Activated CD8-positive, alpha-beta memory T cell treated with anti-CD3 and anti-CD28 coated beads for 1 hour (primary cell): Measurements from ENCODE around the gene AFTPH.

Source experiments
- DNase-seq, 2 donors: peaks; one replicate each; pipeline ENCODE4 v3.0.0-alpha.2; 2020; ENCODE audit warnings: low read depth in 1 of 2; ENCODE audit errors: extremely low read depth in 1 of 2

Gene AFTPH

DNA sequence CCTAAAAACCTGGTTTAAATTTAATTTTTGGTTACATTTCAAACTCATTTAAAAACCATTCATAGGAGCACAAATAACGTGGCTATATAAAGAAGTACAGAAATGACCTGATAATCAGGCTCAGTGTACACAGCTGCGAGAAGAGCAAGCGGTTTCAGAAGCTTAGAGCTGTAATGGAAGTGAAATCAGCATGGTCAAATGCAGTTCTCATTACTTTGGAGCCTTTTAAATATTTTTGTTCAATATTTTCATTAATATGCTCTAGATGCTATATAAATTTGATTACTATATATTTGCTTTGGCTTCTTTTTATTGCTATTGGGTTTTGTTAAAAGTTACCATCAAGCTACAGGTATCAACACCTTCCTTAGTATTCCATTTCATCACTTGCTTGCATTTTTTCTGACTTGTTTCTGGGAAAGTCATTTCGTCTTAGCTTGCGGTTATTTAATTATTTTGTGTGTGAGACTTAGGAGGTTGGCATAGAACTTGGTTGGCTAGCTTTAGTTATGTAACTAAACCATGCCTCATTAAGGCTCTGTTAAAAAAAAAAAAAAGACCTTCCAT is 58.7 kb downstream of the AFTPH start:
- DNase-seq, result no peak

DNA sequence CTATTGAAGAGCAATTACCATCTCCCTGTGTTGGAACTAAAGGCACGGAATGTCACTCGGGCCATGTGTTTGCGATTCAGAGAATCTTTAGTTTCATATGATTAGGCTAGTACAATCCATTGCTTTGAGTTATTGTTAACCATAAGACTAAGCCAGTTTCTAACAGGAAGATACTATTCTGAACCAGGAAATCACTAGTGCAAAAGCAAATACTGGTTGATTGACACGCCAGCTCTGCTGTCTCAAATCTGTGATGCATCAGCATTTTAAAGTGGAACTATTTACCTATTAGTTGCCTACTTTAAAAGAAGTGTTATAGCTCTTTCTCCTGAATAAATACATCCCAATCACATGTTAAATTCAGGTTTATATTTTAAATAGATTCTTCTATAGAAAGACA is 61.9 kb downstream of the AFTPH start:
- DNase-seq, result no peak

DNA sequence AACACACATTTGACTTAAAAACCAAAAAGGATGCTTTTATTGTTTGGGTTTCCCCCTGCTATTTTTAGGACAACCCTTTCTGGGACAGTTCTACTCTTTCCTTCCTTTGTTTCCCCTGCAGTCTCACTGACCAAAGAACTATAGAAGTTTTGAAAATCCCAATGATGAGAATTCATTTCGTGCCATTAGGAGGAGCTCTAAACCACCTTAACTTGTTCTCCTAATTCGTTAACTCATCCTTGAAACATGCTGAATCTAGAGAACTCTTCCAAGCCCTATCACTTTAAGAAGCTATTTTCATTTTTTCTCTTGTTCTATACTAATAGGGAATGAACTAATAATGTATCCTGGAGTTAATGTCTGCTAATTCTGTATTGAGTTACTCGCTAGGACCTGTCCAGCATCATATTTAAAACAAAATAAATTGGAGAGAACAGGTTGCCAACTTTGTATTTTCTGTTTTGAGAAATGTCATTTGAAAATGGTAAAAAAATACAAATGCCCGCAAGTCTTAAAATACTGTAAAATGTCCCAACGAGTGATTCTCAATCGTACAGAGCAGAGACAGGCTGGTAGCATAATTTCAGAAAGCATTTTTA is 62.9 kb downstream of the AFTPH start:
- DNase-seq, result no peak

- no peak for DNase-seq
Measured at GRCh38 chr2:64587561-64587960, 63.4 kb downstream of the AFTPH start.

- DNase-seq, result no peak
Measured at GRCh38 chr2:64591188-64591587, 67.1 kb downstream of the AFTPH start.

DNA sequence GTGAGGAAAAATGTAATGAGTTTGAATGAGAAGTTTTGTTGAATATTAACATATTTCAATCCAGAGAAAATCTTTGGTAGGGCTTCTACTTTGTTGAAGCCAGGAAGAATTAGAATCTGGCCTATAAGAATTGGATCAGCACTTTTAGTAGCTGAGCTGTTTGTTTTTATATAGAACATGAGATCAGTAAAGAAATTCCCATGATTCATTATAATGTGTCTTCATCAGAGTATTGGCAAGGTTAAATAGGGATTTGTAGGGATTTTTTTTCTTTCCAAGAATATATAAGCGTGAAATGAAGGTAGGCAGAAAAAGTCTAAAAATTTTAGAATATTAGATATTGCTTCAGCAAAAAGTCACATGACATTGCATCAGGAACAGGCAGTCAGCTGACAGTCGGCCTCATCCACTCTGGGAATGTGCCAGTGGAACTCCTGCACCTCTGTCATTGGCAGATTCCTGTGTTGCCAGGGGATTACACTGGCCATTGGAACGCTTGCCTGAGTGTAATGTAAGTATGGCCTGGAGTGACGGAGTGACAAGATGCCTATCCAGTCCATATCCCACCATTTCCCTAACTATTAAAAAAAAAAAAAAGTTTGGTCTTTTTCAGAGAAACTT is 69.0 kb downstream of the AFTPH start:
- no peak for DNase-seq

DNA sequence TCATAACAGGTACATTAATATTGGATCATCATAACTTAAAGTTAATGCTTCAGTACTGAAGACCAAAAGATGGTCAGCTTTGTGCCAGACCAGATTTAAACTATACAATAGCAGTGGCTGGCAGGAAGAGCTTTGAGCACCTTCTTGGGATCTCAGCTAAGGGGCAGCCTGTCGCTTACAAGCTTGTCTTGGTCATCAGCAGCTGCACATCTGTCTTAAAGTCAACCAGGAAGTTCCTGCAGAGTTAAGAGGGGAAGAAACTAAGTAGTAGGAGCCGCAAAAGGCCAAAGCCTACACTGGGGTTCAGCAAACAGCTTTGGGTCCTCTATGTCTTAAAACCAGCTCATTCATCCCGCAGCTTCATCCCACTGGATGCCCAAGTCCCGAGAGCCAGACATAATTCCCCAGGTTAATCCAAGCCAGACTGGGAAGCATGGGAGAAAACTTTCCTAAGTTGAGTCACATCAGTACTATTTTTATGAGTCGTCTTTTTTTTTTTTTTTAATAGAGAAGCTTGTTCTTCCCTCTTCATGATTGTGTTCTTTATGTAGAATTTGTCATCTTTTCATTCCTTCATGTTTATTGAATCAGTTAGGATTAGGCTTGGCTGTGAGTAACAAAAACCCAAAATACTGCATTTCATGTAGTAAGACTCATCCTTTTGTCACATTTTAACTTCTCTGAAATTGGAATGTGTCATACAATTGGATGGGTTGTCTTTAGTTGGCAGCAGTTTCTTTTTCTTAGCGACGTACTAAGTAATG is 70.3 kb downstream of the AFTPH start:
- DNase-seq, result no peak

GRCh38 chr2:64595397-64596176 is 71.5 kb downstream of the AFTPH start:
- DNase-seq, result no peak

DNA sequence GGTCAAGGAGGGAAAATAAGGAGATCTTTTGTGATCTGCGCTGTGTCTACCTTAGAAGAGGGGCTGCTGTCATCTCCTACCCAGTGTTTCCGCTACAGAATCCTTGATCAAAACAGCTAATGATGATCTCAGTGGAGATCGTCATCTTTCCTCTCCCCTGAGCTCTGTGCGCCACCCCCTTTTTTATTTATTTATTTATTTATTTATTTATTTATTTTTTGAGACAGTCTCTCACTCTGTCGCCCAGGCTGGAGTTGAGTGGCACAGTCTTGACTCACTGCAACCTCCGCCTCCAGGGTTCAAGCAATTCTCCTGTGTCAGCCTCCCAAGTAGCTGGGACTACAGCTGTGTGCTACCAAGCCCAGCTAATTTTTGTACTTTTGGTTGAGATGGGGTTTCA is 74.1 kb downstream of the AFTPH start:
- DNase-seq, result no peak

DNA sequence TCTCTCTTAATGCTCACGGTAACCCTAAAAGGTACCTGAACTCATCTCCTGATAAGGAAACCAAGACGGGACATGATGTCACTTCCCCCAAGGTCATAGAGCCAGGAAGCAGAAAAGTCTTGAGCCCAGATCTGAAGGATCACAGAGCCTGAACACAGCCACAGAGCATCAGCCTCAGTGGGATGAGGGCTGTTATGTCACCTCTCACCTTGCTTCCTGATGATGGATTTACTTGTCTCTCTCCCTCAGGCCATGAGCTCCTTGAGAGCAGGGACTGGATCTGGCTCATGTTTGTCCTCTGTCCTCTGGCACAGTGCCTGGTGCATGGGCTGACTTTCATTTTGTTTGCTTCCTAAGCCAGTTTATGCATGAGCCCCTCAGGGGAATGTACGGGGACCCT is 75.3 kb downstream of the AFTPH start:
- DNase-seq, result no peak

GRCh38 chr2:64601034-64601754 is 77.1 kb downstream of the AFTPH start:
- no peak for DNase-seq

GRCh38 chr2:64601785-64602391 is 77.8 kb downstream of the AFTPH start:
- no peak for DNase-seq

- DNase-seq, result no peak
Measured at GRCh38 chr2:64602436-64602835, 78.3 kb downstream of the AFTPH start.

DNA sequence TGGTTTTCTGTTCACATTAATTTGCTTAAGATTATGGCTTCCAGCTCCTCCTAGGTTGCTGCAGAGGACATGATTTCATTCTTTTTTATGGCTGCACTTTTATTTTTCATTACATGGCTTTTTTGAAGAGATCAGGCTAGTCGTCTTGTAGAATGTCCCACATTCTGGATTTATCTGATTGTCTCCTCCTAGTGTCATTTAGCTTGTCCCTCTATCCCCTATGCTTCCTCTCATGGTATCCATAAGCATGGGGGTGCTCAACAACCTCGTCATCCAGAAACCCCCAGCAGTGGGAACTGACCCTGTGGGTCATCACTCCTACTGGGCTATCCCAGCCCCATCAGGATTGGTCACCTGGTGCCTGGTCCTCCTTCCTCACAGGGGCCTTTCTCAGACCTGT is 80.0 kb downstream of the AFTPH start:
- no peak for DNase-seq

DNA sequence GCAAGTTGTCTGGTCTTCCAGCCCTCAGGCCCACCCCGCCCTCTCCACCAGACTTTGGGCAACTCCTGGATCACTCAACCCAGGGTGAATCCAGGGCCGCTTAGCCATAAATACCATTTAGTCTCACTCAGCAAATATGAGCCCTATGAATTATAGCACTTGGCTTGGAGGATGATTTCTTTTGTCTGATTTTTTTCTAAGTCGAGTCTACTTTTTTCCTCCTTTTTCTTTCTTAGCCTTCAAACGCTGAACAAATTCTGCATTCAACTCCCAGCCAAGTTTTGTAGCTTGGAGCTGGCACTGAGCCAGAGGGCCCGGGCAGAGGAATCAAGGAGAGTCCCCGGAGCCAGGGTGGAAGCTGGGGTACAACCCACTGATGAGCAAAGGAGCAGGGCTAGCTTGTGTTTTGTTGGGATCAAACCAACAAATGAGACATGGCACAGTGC is 80.9 kb downstream of the AFTPH start:
- DNase-seq, result no peak

DNA sequence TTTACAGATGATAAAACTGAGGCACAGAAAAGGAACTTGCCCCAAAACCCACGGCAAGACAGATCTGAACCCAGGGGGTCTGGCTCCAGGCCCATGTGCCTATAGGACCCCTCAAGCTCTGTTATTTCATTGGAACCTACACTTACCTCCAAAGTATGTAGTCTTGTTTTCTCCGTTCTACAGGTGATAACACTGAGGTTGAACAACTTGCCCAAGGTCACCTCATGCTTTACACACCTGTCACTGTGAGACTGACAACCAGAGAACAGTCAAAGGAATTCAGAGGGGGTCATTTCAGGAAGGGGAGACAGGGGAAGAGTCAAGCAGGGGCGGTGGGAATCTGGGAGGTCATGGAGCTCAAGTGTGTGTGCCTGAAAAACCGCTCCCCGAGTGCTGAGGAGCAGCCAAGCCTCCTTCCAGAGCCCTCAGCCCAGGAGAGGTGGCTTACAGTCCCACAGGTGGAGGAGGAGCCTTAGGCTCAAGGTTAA is 81.9 kb downstream of the AFTPH start:
- DNase-seq, result no peak

DNA sequence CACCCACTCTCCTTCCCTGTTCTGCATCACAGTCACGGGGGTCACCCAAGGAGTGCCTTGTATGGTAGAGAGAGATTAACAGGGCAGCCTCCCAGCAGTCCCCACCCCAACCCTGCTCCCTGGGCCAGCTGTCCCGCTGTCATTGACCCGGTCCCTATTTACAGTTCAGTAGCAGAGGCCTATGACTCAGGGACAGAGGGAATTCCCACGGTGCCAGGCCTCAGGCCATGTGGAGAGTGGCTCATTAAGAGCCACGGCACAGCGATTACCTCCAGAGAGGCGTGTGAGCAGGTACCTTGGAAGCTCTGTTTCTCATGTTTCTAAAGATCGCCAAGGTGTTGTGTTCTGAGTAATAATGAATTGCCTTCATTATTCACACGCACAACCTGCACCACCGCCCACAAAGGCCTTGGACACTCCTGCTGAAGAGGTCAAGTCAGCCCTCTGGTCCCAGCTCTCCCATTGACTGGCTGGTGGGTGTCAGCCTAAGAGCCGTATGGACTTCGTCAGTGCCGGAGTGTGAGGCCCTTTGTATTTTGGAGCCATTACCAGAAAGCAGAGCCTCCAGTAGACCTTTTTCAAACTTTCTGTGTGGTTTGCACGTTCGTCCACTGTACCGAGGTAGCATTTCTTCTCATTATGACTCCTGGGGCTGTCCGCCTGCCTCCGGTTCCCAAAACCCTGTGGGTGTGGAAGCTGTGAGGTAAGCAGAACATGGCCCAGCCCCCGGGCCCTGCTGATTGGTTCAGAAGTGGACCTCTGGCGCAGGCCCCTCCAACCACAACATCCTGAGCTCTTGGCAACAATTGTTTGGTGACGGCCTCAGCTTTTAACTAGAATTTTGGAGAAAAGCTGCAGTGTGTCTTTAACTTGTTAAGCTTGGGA is 82.6 kb downstream of the AFTPH start:
- DNase-seq, result peak; percentile 63 to 67

- DNase-seq, result no peak
Measured at GRCh38 chr2:64607381-64608304, 83.5 kb downstream of the AFTPH start.
